CMK (cell line): Measurements from ENCODE around the gene GANAB.
"Not testable (repeated sequence)": the region's sequence is repeated elsewhere in the genome, so short reads cannot be mapped to it uniquely, and the experiment has no call there.

Source experiments
- DNase-seq: peaks from one replicate; pipeline ENCODE4 v3.0.0-alpha.2; 2010; ENCODE audit warnings: low read depth

Gene GANAB

DNA sequence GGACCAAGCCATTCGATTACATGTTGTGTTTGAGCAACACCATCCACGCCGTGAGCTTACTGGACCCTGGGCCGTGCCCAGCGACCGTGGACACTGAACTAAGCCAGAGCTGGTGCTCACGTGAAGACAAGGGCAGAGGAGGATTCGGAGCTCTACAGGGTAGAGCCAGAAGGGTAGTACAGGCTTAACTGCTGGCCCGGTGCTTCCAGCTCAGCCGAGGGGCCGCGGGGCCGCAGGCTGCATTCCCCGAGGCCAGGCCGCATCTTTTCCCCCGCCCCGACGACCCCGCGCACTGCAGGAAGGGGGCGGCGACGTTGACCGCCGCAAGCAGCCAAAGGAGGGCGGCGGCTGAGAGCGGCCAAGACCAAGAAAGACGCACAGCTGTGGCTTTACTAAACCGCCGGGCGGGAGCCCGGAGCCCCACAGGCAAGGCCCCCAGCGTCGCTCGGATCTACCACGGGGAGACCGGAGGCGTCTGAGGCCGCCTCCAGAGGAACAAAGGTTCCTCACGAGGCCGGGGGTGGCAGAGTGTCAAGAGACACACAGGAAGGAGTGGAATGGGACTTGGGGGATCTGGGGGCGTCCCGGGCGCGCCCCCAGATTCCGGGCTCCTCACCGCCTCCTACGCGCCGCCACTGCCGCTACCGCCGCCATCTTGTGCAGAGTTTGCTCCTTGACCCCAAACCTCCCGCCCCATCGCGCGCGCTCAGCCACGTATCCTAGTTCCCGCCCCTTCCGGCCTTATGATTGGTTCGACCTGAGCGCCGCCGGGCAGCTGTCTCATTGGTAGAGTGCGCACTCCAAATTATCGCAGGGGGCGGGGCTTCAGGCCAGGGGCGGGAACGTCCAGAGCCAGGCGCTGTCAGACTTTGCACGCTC lies at the start of gene GANAB:
GANAB (minus strand) TSS at position 668 of the 879 bp plus-strand sequence; CDS start at position 654, 14 bp downstream.
- peak; percentile 94 for DNase-seq

GRCh38 chr11:62694455-62695167 lies 48.2 kb upstream of the GANAB start:
- DNase-seq, result peak; percentile 44

DNA sequence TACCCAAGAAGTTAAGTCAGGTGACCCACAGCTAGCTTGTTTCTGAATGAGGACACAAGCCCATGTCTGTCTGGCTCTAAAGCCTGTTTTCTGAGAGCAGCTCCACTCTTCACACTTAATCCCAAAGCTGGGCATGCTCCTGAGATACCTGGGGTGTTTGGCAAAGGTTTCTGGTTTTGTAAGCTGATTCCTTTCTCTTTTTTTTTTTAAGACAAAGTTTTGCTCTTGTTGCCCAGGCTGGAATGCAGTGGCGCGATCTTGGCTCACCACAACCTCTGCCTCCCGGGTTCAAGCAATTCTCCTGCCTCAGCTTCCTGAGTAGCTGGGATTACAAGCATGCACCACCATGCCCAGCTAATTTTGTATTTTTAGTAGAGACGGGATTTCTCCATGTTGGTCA lies 47.2 kb upstream of the GANAB start:
- DNase-seq, result not testable (repeated sequence)

GRCh38 chr11:62689421-62690183 lies 43.2 kb upstream of the GANAB start, which contains the start of gene LRRN4CL:
LRRN4CL (minus strand) TSS chr11:62689530; CDS start chr11:62688508, 1,022 bp downstream.
- no peak for DNase-seq

- no peak for DNase-seq
Observed at GRCh38 chr11:62688491-62688890, 42.1 kb upstream of the GANAB start.

GRCh38 chr11:62687508-62688396 lies 41.3 kb upstream of the GANAB start:
- no peak for DNase-seq

GRCh38 chr11:62682518-62682917 lies 36.1 kb upstream of the GANAB start:
- DNase-seq, result no peak

GRCh38 chr11:62680825-62681240 lies 34.4 kb upstream of the GANAB start:
- no peak for DNase-seq

GRCh38 chr11:62678770-62679696 lies 32.6 kb upstream of the GANAB start, which contains the start of gene UBXN1:
UBXN1 (minus strand) TSS chr11:62679073; CDS start chr11:62678923, 150 bp downstream.
- DNase-seq, result peak; percentile 69

DNA sequence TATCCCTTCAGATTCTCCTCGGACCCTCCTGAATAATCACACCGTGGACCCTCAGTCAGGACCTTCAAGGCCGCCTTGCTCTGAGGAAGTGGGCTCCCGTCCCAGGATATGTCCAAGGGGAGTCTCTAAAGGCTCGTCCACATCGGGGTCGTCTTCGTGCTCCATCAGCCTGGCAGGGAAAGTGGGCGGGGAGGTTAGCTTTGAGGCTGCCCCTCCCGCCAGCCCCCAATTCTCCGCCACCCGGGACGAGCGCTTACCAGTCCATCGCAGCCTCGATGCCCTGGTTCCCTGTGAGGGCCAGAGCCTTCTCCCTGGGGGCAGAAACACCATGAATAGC lies 32.0 kb upstream of the GANAB start:
- DNase-seq, result no peak

GRCh38 chr11:62677714-62678113 lies 31.3 kb upstream of the GANAB start:
- DNase-seq, result no peak

GRCh38 chr11:62677156-62677555 lies 30.7 kb upstream of the GANAB start:
- no peak for DNase-seq

DNA sequence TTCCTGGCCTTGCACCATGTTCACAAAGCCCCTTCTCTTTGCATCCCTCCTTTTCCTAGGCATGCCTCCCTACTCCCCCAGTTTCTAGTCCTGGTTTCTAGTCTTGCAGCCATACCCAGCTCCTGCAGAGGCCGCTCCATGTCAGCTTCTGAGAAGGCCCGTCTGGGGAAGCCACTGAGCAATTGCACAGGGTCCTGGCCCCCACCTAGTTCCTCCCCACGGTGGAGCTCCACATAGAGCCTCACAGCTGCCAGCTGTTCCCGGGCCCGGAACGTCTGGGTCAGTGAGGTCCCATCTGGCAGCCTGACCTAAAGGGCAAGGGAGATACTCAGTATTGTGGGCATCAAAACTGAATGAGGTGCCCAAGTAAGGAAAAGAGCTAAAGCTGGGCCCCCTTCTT lies 30.3 kb upstream of the GANAB start:
- DNase-seq, result no peak

- DNase-seq, result not testable (repeated sequence)
Observed at GRCh38 chr11:62675415-62675814, 29.0 kb upstream of the GANAB start.

GRCh38 chr11:62673196-62673525 lies 26.7 kb upstream of the GANAB start:
- DNase-seq, result no peak

GRCh38 chr11:62671608-62672389 lies 25.4 kb upstream of the GANAB start, which contains the start of the genes LBHD1 and UQCC3:
LBHD1 (minus strand) TSS chr11:62672267; CDS start chr11:62670031, 2,236 bp downstream.
UQCC3 (plus strand) TSS chr11:62671673; CDS start chr11:62671746, 73 bp downstream.
- peak; percentile 83 for DNase-seq

GRCh38 chr11:62671236-62671607 lies 24.8 kb upstream of the GANAB start:
- DNase-seq, result no peak

DNA sequence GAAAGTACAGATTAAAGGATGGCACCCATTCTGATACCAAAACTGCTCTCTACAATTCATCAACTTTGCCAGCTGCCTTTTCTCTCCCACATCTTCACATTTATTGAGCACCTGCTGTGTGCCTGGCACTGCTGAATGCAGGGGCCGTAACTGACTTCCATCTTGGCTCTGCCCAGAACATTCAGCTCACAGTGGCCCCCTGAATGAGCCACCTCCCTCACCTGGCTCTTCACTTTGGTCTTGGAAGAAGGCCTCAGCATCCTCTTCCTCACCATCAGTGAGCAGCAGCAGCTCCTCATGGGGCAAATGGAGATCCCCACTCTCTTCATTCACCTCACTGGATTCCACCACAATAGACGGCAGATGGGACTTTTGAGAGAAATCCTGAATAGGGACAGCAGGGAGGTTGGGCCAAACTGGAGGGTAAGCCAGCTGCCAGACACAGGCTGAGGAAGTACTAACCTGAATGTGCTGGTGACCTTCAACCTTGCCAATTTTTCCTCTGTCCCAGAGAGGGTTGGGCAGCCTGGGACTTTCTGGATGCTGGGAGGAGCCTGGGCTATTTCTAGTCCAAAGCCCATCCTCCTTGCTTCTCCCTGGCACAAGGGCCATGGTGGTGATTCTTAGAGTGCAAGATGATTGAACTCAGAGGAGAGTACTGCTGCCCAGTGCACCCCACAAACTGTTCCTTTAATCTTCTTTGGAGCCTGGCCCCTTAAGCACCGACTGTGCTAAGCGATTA lies 23.2 kb upstream of the GANAB start:
- no peak for DNase-seq

GRCh38 chr11:62667460-62667859 lies 21.0 kb upstream of the GANAB start:
- DNase-seq, result no peak
